Measurements from ENCODE around the gene SV2A. TPM values are rescaled to one million over a fixed set of nuclear protein-coding genes. Genes with fewer than 3 reads are reported as not detected.
"Not testable (repeated sequence)": the region's sequence is repeated elsewhere in the genome, so short reads cannot be mapped to it uniquely, and the experiment has no call there.

The SV2A gene
- total RNA-seq, 1 experiment from 2014 or later: 19.4 TPM

DNA sequence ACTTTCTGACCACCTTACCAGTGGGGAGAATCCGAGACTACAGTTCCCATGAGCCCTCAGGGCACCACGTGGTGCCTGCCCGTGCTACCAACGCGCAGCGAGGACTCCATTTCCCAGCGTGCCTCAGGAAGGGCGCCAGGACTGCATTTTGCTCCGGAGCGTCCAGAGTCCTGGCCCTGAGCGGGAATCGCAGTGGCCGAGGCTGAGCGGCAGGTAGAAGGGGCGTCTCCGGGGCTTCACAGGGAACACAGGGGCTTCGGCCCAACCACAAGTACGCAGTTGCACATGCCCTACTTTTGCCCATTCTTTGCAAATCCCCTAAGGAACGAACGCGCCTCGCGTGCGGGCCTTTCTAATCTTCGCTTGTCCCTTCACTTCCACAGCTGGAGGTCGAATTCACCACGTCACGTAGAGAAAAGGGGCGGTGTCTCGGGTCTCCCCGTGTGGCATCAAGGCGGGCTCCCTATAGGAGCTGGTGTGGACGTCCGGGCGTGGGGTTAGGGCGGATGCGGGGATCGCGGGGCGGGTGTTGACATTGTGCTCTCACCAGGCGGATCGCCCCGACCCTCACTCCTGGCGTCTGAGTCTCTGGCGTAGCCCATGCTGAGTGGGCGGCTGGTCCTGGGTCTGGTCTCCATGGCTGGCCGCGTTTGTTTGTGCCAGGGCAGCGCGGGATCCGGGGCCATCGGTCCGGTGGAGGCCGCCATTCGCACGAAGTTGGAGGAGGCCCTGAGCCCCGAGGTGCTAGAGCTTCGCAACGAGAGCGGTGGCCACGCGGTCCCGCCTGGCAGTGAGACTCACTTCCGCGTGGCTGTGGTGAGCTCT lies 18.0 kb downstream of the SV2A start, which contains the start of gene BOLA1:
Gene BOLA1 (plus strand): TSS at position 109 of the 825 bp plus-strand sequence. CDS start 492 bp downstream, at position 601.
- in situ Hi-C loops (cut with HindIII; ENCODE audit: low pct_unique_long_range_greater_than_20kb, low sequenced_read_pairs): no loop called here
- DNase-seq (ENCODE audit: low read depth, low spot score): peak; percentile 96

DNA sequence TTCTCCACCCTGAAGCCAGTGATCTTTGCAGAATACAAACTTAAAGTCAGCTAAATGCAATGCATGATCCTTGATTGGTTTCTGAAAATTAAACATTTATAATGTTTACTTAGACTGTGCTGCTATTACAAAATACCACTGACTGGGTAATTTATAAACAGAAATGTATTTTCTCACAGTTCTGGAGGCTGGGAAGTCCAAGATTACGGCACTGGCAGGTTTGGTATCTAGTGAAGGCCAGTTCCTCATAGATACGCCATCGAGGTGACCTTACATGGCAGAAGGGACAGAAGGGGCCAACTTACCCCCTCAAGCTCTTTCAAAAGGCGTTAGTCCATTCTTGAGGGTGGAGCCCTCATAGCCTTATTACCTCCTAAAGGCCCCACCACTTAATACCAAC lies 21.1 kb downstream of the SV2A start:
- in situ Hi-C loops (cut with HindIII; ENCODE audit: low pct_unique_long_range_greater_than_20kb, low sequenced_read_pairs): no loop called here
- DNase-seq (ENCODE audit: low read depth, low spot score): no peak

DNA sequence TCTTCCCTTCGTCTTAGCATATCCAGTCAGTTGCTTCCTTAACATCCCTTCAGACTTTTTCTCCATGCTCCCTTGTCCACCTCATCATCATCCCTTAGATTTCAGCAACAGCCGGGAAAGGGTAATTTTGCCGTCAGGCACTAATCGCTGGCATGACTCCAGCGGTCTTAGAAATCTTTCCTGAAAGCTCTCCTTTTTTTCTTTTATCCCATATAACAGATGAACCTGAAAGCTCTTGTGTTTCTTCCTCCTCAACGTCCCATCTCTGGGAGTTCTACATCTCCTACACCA lies 28.7 kb downstream of the SV2A start:
- peak; percentile 60 for DNase-seq (ENCODE audit: low read depth, low spot score)
- in situ Hi-C loops (cut with HindIII; ENCODE audit: low pct_unique_long_range_greater_than_20kb, low sequenced_read_pairs): no loop called here

DNA sequence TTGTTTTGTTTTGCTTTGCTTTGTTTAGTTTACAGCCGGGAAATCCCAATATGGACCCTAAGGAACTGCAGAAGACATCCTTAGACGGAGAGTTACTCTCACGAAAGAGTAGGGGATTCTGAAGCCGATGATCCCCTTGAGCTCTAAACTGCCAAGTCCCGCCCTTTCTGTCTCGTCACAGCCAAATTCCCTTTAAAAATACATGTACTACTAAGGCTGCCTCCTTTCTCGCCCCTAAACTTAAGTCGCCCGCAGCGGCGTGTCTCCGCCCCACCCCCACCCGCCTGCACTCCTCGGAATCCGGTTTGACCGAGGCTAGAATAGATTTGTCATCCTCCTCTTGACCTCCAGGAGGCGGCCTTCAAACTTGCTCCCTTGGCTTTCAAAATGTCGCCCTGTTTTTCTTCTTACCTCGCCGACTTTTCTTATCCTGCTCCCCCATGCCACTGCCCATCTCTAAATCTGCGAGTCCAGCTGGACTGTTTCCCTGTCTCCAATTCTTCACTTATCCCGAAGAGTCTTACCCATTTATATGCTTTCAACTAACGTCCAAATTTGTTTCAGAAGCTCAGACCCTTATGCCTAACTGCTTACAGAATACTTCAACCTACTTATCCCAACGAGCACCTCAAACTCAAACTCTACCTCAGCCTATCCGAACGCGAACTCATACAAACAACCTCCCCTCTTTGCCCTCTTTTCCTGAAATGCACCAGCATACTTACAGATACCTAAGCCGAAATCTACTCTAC lies 29.2 kb downstream of the SV2A start:
- in situ Hi-C loops (cut with HindIII; ENCODE audit: low pct_unique_long_range_greater_than_20kb, low sequenced_read_pairs): no loop called here
- peak; percentile 95 for DNase-seq (ENCODE audit: low read depth, low spot score)

DNA sequence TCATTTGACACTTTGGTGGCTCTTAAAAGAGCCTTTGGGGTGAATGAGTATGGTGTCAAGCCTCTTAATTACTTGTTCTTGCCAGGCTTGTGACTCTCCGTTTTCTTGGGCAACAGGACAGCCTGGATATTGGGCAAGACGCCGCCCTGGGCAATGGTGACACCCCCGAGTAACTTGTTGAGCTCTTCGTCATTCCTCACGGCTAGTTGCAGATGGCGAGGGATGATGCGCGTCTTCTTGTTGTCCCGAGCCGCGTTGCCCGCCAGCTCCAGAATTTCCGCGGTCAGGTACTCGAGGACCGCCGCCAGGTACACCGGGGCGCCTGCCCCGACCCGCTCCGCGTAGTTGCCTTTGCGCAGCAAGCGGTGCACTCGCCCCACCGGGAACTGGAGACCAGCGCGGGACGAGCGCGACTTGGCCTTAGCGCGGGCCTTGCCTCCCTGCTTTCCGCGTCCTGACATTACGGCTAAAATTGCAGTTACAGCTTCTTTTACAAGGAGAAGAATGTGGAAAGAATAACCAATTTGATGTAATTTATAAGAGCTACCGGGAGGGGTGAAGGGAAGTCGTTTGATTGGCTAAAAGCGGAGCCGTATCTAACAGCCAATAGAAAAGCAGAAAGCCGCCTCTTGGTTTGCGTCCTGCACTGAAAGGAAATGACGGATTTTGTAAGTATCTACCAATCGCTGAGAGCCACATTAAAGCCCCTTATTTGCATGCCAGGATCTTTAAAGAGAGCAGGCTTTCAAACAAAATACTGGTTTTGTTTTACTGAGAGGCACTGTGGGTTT lies 30.0 kb downstream of the SV2A start:
- in situ Hi-C loops (cut with HindIII; ENCODE audit: low pct_unique_long_range_greater_than_20kb, low sequenced_read_pairs): no loop called here
- peak; percentile 99 for DNase-seq (ENCODE audit: low read depth, low spot score)

DNA sequence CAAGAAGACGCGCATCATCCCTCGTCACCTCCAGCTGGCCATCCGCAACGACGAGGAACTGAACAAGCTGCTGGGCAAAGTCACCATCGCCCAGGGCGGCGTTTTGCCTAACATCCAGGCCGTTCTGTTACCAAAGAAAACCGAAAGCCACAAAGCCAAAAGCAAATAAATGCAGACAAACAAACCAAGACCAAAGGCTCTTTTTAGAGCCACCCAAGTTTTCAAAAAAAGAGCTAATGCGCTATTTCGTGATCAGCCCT lies 30.5 kb downstream of the SV2A start:
- in situ Hi-C loops (cut with HindIII; ENCODE audit: low pct_unique_long_range_greater_than_20kb, low sequenced_read_pairs); DNase-seq (ENCODE audit: low read depth, low spot score): not testable (repeated sequence)

DNA sequence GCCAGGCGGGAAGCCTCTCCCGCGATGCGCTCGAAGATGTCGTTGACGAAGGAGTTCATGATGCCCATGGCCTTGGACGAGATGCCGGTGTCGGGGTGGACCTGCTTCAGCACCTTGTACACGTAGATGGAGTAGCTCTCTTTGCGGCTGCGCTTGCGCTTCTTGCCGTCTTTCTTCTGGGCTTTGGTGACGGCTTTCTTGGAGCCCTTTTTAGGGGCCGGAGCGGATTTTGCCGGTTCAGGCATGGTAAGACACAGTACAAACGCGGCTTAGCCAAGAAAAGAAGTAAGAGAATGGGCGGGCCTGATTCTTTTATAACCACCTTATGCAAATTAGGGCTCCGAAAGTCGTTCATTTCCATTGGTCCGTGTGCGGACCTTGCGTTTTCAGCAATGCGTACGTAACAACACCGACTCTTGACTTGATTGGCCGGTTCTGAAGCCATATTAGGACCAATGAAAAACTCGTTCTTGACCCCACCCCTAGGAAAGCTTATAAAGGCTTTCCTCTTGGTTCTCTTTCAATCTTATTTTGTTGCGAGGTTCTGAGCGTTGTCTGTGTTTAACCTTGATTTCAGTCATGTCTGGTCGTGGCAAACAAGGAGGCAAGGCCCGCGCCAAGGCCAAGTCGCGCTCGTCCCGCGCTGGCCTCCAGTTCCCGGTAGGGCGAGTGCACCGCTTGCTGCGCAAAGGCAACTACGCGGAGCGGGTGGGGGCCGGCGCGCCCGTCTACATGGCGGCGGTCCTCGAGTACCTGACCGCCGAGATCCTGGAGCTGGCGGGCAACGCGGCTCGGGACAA lies 31.0 kb downstream of the SV2A start:
- DNase-seq (ENCODE audit: low read depth, low spot score): peak; percentile 100
- in situ Hi-C loops (cut with HindIII; ENCODE audit: low pct_unique_long_range_greater_than_20kb, low sequenced_read_pairs): no loop called here

DNA sequence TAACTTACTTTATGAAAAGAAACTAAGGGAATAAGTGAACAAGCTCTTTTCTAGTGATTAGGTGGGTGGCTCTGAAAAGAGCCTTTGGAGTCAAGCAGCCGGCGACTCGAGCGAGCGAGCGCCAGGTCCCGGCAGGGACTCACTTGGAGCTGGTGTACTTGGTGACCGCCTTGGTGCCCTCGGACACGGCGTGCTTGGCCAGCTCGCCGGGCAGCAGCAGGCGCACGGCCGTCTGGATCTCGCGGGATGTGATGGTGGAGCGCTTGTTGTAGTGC lies 31.6 kb downstream of the SV2A start:
- DNase-seq (ENCODE audit: low read depth, low spot score); in situ Hi-C loops (cut with HindIII; ENCODE audit: low pct_unique_long_range_greater_than_20kb, low sequenced_read_pairs): not testable (repeated sequence)

DNA sequence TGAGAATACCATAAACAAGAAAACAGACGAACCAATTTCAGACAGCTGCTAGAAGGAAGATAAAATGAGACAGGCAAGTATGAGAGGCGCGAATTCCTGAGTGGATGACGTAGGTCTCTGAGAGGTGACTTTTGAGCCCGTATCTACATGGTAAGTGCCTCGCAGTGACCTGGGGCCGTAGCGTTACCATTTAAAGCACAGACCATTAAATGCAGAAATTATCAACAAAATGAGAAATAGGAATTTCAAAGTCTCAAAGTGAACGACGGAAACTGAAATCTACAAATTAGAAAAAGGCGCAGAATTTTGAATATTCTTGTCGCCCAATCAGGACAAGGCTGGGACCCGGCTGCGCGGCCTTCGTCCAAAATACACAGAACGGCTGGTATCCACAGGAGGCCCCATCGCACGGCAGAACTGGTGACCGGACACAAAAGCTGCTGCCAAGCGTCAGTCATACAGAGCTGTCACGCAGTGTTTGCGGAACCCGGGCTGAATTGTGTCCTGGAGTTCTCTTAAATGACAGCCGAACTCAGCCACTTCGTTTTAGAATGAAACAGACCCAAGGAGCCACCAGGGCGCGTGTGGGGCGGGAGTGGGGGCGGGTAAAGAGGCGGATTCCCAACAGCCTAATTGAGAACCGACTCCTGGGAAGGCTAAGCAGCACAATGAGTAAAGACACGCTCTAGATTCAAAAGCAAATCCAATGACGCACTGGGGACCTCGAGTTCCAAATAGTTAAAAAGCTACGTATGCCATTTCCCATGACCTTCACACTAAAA lies 32.1 kb downstream of the SV2A start:
- in situ Hi-C loops (cut with HindIII; ENCODE audit: low pct_unique_long_range_greater_than_20kb, low sequenced_read_pairs): no loop called here

DNA sequence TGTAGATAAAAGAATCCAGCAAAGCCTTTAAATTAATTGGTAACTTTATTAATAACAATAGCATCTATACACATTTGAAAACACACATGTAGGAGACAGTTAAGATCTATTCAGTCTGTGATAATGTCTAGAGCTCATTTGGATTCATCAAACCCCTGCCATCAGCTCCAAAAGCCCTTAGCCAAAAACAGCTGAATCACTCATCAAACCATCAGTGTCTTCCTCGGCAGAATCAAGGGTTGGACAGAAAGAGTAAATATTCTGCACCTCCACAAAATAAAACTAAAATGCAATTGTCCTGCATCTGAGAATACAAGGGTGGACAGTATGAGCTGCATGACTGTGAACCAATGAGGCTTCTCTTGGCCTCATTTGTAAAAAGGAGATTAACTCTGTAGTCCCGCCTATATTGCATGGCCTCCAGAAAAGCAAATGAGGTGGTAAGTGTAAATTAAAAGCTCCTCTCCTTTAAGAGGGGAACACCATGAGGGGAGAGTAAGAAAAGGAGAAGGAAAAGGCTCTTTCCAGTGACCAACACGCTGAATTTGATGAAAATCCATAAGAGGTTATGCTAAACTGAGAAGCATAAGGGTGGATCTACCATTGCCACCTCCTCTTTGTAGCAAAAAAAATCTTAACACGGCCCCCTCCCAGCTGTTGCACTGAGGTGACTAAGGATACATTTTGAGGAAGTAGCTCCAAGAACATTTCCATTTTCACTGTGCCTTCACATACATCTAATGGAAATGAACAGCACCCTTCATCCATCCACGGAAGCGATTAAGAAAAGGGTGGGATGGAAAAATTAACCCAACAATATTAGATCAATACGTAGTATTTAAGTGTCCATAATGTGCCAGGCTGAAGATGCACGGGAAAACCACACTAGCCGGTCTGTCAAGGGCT lies 33.0 kb downstream of the SV2A start:
- in situ Hi-C loops (cut with HindIII; ENCODE audit: low pct_unique_long_range_greater_than_20kb, low sequenced_read_pairs): no loop called here
- DNase-seq (ENCODE audit: low read depth, low spot score): peak; percentile 40

More for the DNA sequence above, 32.1 kb downstream of the SV2A start:
- DNase-seq (ENCODE audit: low read depth, low spot score): peak; percentile 90

DNA sequence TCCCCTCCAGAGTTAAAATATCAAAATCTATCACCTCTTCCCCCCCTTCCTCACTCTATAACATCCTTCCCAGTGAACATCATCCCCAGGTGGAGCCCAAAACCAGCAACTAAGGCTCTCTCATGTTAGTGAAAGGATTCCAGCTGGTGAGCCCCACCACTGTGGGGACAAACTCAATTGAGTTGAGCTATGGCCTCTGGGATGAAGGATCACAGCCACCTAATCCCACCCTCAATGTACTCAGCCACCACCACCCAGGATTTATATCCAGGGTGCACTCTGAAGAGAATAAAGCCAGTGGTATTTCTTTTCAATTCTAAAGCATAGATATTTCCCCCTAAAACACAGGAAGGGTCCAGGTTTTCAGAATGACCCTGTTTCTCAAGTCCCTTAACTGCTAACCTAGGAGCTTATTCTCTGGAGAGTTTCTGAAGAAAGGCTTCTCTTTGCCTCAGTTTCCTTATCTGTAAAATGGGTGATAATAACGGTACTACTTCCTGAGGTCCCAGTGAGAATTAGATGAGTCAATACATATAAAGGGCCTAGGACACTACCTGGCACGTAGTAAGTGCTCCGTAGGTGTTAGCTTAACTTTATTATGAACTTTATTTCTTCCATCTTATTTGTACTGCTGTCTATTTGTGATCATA lies 33.9 kb downstream of the SV2A start:
- in situ Hi-C loops (cut with HindIII; ENCODE audit: low pct_unique_long_range_greater_than_20kb, low sequenced_read_pairs): no loop called here
- DNase-seq (ENCODE audit: low read depth, low spot score): no peak

DNA sequence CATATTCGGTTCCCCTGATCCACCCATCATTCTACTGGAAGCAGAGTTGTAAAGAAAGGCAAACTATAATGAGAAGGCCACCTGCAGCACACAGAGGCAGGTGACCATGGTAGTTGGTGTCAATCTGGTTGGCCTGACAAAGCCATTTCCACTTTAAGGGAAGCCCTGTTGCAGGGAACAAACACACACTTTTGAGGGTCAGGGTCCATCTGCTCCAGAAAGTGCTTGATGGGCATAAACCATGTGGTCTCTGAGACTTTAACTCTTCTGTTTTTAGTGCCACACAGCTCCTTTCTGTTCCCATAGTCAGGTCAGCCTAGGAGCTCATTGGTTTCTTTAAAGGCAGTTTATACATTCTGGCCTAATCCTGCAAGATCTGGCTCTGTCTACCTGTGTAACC lies 35.8 kb downstream of the SV2A start:
- no peak for DNase-seq (ENCODE audit: low read depth, low spot score)
- in situ Hi-C loops (cut with HindIII; ENCODE audit: low pct_unique_long_range_greater_than_20kb, low sequenced_read_pairs): no loop called here

DNA sequence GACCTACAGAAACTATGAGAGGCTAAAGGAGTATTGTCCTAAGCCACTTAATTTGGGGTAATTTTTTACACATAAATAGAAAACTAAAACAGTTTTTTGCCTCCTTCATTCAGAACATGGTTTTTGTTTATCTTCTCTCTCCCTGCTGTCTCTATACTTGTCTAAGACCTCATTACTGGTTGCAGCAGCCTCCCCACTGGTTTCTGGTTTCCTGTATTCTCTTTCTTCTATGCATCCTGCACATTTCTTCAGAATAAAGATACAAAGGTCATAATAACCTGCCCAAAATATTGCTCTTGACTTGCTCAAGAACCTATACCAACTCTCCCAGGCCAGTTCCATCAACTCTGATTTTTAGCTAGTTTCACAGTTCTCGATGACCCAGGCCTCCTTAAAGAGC lies 38.1 kb downstream of the SV2A start:
- no peak for DNase-seq (ENCODE audit: low read depth, low spot score)
- in situ Hi-C loops (cut with HindIII; ENCODE audit: low pct_unique_long_range_greater_than_20kb, low sequenced_read_pairs): no loop called here

DNA sequence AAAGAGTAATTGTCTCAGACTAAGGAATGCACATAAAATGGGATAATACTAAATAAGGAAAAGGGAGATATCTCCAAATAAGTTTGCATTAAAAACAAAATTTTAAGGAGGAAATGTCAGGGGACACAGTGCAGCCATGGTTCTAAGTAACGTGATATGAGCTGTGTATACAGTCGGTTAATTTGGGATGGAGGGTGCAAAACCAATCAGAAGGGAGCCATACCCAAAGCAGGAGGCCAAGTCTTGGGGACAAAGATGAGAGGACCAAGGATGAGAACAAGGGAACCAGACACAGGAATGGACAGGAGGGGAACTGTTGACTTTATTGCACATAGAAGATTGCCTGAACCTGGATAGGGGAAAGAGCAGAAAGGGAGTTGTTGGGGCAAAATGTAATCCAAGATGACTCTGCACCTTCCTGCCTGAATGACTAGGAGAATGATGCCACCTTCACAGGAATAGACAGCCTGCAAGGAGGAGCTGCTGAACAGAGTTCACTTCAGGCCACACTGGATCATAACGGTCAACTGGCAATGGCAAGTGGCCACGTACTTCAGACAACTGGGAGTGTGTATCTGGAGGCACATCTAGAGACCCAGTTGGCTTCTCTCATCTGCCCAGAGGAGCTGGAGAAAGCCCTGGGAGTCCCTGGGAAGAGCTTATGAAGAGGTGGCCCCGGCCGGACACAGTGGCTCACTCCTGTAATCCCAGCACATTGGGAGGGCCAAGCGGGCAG lies 40.3 kb downstream of the SV2A start:
- no peak for DNase-seq (ENCODE audit: low read depth, low spot score)
- in situ Hi-C loops (cut with HindIII; ENCODE audit: low pct_unique_long_range_greater_than_20kb, low sequenced_read_pairs): no loop called here

DNA sequence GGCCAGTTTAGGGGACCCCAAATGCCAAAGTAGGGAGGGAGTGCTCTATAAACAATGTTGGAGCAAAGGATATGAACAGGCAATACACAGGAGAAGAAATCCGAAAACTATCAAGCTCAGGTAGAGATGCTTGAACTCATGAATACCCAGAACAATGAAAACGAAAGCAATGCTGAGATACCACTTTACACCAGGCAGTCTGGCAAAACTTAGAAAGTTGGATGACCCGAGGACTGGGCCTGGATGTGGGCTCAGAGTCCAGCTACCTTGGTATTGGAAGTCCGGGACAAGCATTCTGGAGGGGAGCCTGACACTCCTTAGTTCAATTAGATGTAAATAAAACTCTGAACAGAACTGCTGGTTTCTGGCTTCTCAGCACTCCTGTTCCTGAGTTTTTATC lies 44.6 kb downstream of the SV2A start:
- DNase-seq (ENCODE audit: low read depth, low spot score); in situ Hi-C loops (cut with HindIII; ENCODE audit: low pct_unique_long_range_greater_than_20kb, low sequenced_read_pairs): not testable (repeated sequence)

All from SK-MEL-5 (cell line).